Measurements from ENCODE around the gene HBA2. TPM values are rescaled to one million over a fixed set of nuclear protein-coding genes. Genes with fewer than 3 reads are reported as not detected.
"Not testable (repeated sequence)": the region's sequence is repeated elsewhere in the genome, so short reads cannot be mapped to it uniquely, and the experiment has no call there.

Gene HBA2
- total RNA-seq, 6 donors from 2014 or later, result 40.1 to 1,032 (median 301) TPM

DNA sequence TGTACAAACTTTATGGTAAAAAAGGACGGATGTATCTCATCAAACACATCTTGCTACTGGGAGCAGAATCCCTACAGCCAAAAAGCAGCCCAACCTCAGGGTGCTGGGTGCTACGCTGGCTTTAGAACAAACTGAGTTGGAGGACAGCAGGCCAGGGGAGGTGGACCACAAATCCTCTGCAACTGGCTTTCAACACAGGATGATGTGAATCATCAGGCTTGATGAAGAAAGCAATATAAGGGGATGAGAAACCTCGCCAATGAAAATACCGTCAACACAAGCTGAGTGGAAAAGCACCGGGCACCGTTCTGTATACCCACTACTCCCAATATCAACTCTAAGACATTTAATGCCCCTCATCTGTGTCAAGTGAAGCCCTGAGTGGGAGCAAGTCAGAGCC, 21.8 kb downstream of the HBA2 start:
- TF ChIP-seq EP300 (IDR thresholded peaks at IDR 0.05) (no peak), POLR2A (IDR thresholded peaks at IDR 0.05) (no peak), POLR2AphosphoS5 (IDR thresholded peaks at IDR 0.05) (no peak)
- TF ChIP-seq, protein P1, sequence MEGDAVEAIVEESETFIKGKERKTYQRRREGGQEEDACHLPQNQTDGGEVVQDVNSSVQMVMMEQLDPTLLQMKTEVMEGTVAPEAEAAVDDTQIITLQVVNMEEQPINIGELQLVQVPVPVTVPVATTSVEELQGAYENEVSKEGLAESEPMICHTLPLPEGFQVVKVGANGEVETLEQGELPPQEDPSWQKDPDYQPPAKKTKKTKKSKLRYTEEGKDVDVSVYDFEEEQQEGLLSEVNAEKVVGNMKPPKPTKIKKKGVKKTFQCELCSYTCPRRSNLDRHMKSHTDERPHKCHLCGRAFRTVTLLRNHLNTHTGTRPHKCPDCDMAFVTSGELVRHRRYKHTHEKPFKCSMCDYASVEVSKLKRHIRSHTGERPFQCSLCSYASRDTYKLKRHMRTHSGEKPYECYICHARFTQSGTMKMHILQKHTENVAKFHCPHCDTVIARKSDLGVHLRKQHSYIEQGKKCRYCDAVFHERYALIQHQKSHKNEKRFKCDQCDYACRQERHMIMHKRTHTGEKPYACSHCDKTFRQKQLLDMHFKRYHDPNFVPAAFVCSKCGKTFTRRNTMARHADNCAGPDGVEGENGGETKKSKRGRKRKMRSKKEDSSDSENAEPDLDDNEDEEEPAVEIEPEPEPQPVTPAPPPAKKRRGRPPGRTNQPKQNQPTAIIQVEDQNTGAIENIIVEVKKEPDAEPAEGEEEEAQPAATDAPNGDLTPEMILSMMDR (IDR thresholded peaks at IDR 0.05), result no peak
- no peaks in the 10 kb centered on the region for H3K9me3 ChIP-seq
- no peak for ATAC-seq (ENCODE audit: low FRiP score in 2 of 2)
- DNase-seq, result no peak
- WGBS, 2 donors, result 94 to 100% methylated on average over 6 of the region's 6 CpGs
- H3K4me3 ChIP-seq, result no peak overlapping the region
- no peak overlapping the region for H3K27ac ChIP-seq
- H3K4me1 ChIP-seq, result no peaks in the 10 kb centered on the region
- peaks cover 32 to 100% (median 98%) of the 10 kb centered on the region in 4 donors for H3K36me3 ChIP-seq
- H3K27me3 ChIP-seq, result no peaks in the 10 kb centered on the region

DNA sequence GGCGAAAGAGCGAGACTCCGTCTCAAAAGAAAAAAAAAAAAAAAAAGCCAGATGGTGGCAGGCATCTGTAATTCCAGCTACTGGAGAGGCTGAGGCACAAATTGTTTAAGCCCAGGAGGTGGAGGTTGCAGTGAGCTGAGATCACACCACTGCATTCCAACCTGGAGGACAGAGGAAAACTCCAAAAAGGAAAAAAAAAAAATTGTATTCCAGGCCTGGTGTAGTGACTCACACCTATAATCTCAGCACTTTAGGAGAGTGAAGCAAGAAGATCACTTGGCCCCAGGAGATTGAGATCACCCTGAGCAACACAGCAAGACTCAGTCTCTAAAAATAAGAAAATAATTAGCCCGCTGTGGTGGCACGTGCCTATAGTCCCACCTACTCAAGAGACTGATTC, 27.7 kb downstream of the HBA2 start:
- 95 to 99% methylated on average over 5 of the region's 5 CpGs for WGBS, 2 donors
- H3K4me1 ChIP-seq, result no peaks in the 10 kb centered on the region

DNA sequence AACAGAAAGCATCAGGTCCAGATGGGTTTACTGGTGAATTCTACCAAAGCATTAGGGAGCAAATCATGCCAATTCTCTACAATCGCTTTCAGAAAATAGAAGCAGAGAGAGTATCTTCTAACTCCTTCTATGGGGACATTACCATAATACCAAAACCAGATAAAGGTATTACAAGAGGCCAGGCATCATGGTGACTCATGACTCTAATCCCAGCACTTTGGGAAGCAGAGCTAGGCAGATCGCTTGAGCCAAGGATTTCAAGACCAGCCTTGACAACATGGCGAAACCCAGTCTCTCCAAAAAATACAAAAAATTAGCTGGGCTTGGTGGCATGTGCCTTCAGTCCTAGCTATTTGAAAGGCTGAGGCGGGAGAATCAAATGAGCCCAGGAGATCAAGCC, 30.6 kb downstream of the HBA2 start:
- TF ChIP-seq, protein P1 (IDR thresholded peaks at IDR 0.05), result no peak
- TF ChIP-seq POLR2A (IDR thresholded peaks at IDR 0.05) (no peak), EP300 (IDR thresholded peaks at IDR 0.05) (no peak), POLR2AphosphoS5 (IDR thresholded peaks at IDR 0.05) (no peak)
- H3K27me3 ChIP-seq, result no peaks in the 10 kb centered on the region
- 93 to 95% methylated on average over 4 of the region's 4 CpGs for WGBS, 2 donors
- no peak overlapping the region for H3K27ac ChIP-seq
- H3K36me3 ChIP-seq, result peaks cover 32 to 92% (median 82%) of the 10 kb centered on the region in 4 donors
- no peaks in the 10 kb centered on the region for H3K9me3 ChIP-seq
- DNase-seq (no peak), ATAC-seq (ENCODE audit: low FRiP score in 2 of 2) (no peak)
- H3K4me3 ChIP-seq, result no peak overlapping the region
- no peaks in the 10 kb centered on the region for H3K4me1 ChIP-seq

More for the DNA sequence above, 27.7 kb downstream of the HBA2 start:
- TF ChIP-seq, protein P1 (IDR thresholded peaks at IDR 0.05), result no peak
- TF ChIP-seq EP300 (IDR thresholded peaks at IDR 0.05) (no peak), POLR2AphosphoS5 (IDR thresholded peaks at IDR 0.05) (no peak), POLR2A (IDR thresholded peaks at IDR 0.05) (no peak)
- Histone ChIP-seq H3K36me3 (peaks cover 21 to 93% (median 84%) of the 10 kb centered on the region in 4 donors), H3K27me3 (no peaks in the 10 kb centered on the region), H3K4me3 (no peak overlapping the region), H3K27ac (no peak overlapping the region), H3K9me3 (no peaks in the 10 kb centered on the region)
- DNase-seq (no peak), ATAC-seq (ENCODE audit: low FRiP score in 2 of 2) (no peak)

DNA sequence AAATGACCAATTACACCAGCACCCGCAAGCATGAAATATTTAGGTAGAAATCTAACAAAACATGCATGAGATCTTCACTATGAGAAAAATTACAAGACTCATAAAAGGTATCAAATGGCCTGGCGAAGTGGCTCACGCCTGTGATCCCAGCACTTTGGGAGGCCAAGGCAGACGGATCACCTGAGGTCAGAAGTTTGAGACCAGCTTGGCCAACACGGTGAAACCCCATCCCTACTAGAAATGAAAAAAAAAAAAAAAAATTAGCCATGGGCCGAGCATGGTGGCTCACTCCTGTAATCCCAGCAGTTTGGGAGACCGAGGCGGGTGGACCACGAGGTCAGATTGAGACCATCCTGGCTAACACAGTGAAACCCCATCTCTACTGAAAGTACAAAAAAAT, 31.4 kb downstream of the HBA2 start:
- H3K4me3 ChIP-seq; DNase-seq; H3K4me1 ChIP-seq; H3K27me3 ChIP-seq; H3K27ac ChIP-seq; H3K9me3 ChIP-seq; ATAC-seq (ENCODE audit: low FRiP score in 2 of 2): not testable (repeated sequence)
- 91 to 93% methylated on average over 9 of the region's 9 CpGs for WGBS, 2 donors
- peaks cover 37 to 92% (median 81%) of the 10 kb centered on the region in 4 donors for H3K36me3 ChIP-seq

DNA sequence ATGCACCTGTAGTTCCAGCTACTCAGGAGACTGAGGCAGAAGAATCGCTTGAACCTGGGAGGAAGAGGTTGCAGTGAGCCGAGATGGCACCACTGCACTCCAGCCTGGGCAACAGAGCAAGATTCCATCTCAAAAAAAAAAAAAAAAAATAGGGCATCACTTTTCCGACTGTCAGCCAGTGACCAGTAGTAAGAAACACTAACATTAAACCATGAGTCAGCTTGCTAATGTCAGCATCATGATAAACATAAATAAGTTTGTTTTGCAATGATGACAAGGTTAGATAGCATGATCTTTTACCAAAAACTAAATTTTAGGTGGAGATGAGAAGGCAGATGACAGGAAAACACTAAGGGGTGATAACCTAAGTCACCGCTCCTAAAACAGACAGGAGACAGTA, 36.7 kb downstream of the HBA2 start:
- DNase-seq; H3K9me3 ChIP-seq; H3K27ac ChIP-seq; H3K27me3 ChIP-seq; H3K4me3 ChIP-seq; ATAC-seq (ENCODE audit: low FRiP score in 2 of 2); H3K4me1 ChIP-seq: not testable (repeated sequence)
- H3K36me3 ChIP-seq, result peaks cover 31 to 90% (median 71%) of the 10 kb centered on the region in 4 donors
- WGBS, 2 donors, result 90 to 95% methylated on average over 4 of the region's 4 CpGs

DNA sequence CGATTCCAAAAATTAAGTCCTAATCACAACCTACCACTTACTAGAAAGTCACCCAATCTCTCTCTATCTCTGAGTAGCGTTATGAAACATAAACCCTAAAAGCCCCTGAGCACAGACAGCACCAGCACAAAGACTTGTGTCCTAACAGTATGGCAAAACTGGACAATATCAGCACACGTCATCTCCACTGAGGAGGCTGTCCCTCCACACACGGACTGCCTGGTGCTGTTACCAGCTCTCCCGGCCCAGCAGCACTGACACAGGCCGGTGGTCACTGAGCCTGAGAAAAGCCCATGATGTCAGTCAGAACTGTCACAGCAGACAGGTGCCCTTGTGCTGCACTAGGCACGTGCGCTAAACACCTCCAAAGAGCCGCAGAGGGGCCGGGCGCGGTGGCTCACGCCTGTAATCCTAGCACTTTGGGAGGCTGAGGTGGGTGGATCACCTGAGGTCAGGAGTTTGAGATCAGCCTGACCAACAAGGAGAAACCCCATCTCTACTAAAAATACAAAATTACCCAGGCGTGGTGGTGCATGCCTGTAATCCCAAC, 39.0 kb downstream of the HBA2 start:
- H3K27ac ChIP-seq; ATAC-seq (ENCODE audit: low FRiP score in 2 of 2); H3K4me3 ChIP-seq; H3K9me3 ChIP-seq; H3K4me1 ChIP-seq; H3K27me3 ChIP-seq: not testable (repeated sequence)
- peak in 1 of 2 donors; percentile 60 for DNase-seq
- 91 to 93% methylated on average over 14 of the region's 14 CpGs for WGBS, 2 donors
- peaks cover 18 to 89% (median 66%) of the 10 kb centered on the region in 4 donors for H3K36me3 ChIP-seq

Data from upper lobe of left lung (tissue), 6 donors.